GM21423 (cell line): Measurements from ENCODE around the gene PWWP2B.
"Not testable (repeated sequence)": the region's sequence is repeated elsewhere in the genome, so short reads cannot be mapped to it uniquely, and the experiment has no call there.

Source experiments
- ATAC-seq: cut with Tn5 transposase; IDR thresholded peaks from one replicate; pipeline ENCODE4 v1.9.1; 2021; ENCODE audit warnings: mild to moderate bottlenecking, moderate library complexity; ENCODE audit not compliant: unreplicated experiment

The PWWP2B gene

DNA sequence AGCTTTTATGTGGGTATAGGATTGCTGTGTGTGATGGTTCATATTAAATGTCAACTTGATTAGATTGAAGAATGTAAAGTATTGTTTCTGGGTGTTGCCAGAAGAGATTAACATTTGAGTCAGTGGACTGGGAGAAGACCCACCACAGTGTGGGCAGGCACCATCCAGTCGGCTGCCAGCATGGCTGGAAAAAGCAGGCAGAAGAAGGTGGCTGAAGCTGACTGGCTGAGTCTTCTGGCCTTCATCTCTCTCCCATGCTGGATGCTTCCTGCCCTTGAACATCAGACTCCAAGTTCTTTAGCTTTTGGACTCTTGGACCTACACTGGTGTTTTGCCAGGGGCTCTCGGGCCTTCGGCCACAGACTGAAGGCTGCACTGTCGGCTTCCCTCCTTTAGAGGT lies 16.0 kb upstream of the PWWP2B start:
- not testable (repeated sequence) for ATAC-seq

GRCh38 chr10:132381741-132382140 lies 15.3 kb upstream of the PWWP2B start:
- ATAC-seq: no peak

DNA sequence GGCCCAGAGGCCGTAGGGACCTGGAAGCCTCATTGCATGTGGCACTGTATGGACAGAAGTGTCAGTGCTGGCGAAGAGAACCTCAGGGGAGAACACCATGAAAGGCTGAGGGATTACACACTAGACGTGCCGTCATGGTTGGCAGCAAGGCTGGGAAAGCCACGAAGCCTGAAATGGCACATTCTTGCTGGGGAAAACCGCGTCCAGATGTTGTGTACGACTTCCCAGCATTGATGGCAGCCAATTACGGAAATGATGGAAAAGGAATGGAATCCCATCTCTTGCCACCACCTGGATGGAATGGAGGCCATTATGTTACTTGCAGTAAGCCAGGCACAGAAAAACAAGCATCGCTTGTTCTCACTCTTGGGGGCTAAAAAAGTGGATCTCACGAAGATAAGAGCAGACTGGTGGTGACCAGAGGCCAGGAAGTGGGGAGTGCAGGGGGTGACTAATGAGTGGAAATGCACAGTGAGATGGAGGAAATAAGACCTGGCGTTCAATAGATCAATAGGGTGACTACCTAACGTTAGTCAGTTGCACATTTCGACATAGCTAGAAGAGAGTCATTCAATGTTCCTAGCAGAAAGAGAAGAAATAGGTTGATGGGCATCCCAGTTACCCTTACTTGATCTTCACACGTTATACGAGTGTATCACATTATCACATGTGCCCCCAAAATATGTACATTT lies 14.6 kb upstream of the PWWP2B start:
- no peak for ATAC-seq

GRCh38 chr10:132383101-132383500 lies 13.9 kb upstream of the PWWP2B start:
- no peak for ATAC-seq

- ATAC-seq: no peak
Observed at GRCh38 chr10:132383751-132384196, 13.2 kb upstream of the PWWP2B start.

GRCh38 chr10:132384618-132385388 lies 12.2 kb upstream of the PWWP2B start:
- ATAC-seq: no peak

DNA sequence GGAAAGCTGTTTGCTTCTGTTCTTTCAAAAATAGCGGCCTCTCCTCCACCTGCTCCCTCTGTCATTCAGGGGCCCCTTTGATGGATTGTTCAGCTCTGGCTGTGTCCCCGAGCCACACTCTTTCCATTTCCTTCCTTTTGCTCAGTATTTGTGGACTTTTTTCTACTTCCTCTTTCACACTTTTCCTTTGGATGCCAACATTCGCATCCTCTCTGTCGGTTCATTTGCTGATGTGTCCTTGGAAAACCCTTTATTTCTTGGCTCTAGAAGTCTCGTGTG lies 11.7 kb upstream of the PWWP2B start:
- ATAC-seq: no peak

DNA sequence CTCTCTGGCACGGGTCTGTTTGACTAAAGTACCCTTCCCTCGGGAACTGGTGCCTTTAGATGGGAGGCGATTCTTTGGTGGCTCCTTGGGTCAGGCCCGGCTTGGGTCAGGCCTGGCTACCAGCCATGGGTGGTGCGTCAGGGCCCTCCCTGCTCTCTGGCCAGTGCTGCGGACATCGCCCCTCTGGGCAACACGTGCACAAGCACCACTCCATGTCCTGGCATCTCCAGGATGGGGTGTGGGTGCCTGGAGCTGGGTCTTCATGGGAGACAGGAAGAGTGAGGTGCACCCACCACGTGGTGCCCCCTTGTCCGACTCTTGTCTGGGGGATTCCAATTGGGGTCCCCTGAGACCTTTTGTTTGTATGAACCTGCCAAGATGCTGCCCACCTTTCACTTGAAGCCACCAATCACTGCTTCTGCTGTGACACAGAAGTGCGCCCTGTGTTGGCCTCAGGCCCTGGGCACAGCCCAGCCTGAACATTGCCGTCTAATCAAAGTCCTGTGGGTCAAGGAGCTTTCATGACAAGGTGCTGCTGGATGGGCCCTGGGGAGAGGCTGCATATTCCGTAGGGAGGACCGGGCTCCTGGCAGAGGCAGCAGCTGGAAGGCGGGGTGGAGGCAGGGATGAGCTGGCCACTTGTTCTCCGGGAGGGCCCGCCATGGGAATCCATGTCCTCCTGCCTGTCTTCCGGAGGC lies 11.1 kb upstream of the PWWP2B start:
- ATAC-seq: no peak

DNA sequence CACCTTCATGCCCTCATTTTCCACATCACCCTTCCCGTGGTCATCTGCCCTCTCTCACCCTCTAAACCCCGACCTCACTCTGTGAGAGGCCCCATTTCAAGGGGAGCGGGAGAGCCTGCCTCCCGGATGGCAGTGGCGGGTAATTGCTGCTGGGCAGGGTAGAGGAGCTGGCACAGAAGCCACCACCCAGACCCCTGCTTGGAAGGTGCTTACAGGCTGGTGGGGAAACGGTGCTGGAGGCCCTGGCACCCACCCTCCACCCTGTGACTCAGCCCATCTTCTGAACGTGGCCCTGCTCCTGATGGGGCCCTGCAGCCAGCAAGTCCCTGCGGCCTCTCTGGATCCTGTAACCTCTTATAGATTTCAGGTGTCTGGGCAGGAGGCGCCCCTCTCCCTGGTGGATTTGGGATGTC lies 10.6 kb upstream of the PWWP2B start:
- ATAC-seq: no peak

- not testable (repeated sequence) for ATAC-seq
Observed at GRCh38 chr10:132386896-132387295, 10.1 kb upstream of the PWWP2B start.

- ATAC-seq: peak; percentile 69
Observed at GRCh38 chr10:132387764-132388210, 9.2 kb upstream of the PWWP2B start.

DNA sequence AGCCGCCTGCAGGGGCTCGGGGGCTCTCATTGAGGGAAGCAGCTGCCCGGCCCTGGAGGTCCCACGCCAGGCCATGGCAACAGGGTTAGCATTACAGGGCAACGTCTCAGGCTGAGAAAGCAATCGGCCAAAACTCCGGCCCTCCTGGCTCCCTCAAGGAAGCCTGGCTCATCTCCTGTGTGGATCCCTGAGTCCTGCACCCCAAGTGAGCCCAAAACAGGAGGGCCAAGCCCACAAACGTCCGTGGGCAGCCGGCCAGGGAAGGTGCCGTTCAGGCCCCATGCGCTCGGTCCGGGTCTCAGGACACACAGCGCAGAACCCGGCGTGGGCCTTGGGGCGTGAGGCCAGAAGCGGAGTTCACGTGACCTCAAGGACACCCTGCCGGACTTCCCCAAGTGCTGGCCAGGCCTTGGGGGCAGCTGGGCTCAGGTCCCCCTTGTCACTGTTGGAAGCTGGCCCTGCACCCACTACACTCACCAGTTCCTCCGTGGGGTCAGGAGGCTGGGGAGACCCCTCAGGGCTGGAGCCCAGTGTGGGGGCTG lies 8.0 kb upstream of the PWWP2B start:
- ATAC-seq: no peak

GRCh38 chr10:132389433-132390169 lies 7.4 kb upstream of the PWWP2B start:
- no peak for ATAC-seq

DNA sequence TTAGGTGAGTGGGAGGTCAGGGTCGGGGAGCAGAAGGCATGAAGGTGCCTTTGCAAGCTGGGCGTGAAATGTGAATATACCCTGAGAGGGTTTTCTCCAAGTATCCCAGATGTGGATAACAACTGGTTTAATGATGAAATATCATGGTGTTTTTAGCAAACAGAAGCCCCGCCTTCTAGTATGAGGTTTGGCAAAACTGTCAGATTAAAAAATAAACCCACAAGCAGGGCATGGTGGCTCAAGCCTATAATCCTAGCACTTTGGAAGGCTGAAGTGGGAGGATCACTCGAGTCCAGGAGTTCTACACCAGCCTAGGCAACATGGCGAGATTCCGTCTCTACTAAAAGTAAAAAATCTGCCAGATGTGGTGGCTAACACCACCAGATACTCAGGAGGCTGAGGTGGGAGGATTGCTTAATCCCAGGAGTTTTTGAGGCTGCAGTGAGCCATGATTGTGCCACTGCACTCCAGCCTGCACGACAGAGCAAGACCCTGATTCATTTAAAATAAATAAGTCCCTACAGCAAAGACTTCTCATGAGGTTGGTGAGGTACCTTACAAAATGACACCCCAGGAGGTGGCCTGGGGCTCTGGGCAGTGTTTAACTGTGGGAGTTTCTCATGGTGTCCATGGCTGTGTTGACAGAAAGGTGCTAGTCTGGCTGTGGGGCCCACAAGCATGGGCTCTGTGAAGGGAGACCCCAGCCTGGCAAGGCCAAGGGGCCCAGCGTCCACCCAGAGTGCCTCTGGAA lies 6.7 kb upstream of the PWWP2B start:
- no peak for ATAC-seq

- ATAC-seq: no peak
Observed at GRCh38 chr10:132390921-132391675, 5.9 kb upstream of the PWWP2B start.

DNA sequence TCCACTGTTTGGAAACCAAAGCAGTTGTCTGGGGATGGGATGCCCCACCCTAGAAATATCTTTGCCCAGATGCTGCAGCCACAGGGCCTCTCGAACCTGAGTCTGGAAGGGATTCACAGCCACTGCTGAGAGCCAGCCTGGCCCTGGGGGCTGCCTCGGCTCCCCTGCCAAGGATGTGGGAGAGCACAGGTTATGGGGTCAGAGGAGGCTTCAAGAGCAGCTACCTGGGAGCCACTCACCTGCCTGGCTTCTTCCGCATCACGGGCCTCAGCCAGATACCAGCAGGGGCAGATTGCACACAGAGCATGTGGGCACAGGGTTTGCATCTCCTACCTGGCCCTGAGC lies 5.4 kb upstream of the PWWP2B start:
- ATAC-seq: no peak

- no peak for ATAC-seq
Observed at GRCh38 chr10:132392184-132392800, 4.7 kb upstream of the PWWP2B start.

GRCh38 chr10:132392811-132393694 lies 3.9 kb upstream of the PWWP2B start:
- no peak for ATAC-seq
